ENCODE measurements around the gene TLR5.

TLR5 gene

DNA sequence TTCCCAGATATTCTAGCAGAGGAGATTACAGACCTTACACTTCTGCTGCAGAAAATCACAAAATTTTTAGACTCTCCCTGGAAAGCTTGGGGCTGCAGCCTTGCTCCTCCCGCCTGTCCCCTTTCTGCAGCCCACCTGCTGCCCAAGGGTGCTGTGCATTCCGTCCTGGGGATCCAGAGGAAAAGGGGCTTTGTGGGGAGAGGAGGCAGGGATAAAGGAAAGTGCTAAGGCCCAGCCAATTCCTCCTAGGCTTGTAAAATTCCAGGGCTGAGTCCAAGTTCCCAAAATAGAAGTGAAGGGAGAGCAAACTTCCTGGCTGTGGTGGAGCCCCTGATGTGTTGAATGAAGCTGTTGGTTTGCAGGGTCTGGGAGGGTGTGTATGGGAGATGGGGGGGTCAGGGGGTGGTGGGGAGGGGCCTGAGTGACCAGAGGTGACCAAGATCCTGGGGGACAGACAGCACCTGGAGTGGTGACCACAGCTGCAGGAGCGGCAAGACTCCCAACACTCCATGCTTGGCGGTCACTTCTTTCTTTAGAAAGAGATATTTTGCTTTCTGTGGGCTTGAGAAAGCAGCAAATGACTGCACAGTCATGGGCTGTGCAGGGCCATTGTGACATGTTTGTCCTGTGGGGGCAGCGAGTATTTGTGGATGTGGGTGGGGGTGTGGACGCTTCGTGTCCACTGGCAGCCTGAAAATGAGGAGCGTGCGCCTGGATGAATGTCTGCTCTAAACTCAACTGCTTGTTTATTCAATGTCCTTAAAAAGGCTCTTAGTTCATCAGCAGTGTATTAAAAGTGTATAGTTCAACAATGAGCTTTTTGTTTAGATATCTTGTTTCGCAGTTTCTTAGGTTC lies 68.4 kb downstream of the TLR5 start:
- Histone ChIP-seq H4K91ac (ENCODE audit: low read depth, low read length) (no peak overlapping the region), H4K12ac (ENCODE audit: low read depth, low read length) (no peak overlapping the region), H3K27ac (ENCODE audit: low read depth, low read length) (no peak overlapping the region), H3K14ac (ENCODE audit: low read length) (no peak overlapping the region), H3K36me3 (ENCODE audit: control insufficient read depth in 1 of 2, insufficient read depth in 2 of 2, low read length in 2 of 2) (no peaks in the 10 kb centered on the region), H3K9me3 (ENCODE audit: insufficient read depth, low read depth, low read length) (no peaks in the 10 kb centered on the region), H2BK12ac (ENCODE audit: low read length) (no peak overlapping the region), H3K79me1 (ENCODE audit: low read length) (peaks cover 4% of the 10 kb centered on the region), H4K8ac (ENCODE audit: low read depth, low read length) (no peak overlapping the region), H3K79me2 (ENCODE audit: control insufficient read depth, insufficient read depth, low read length, poor library complexity) (no peaks in the 10 kb centered on the region), H3K4me2 (ENCODE audit: low read length) (no peak overlapping the region), H3K27me3 (ENCODE audit: insufficient read depth, low read length) (no peaks in the 10 kb centered on the region), H3K4me1 (ENCODE audit: control insufficient read depth in 1 of 2, insufficient read depth in 2 of 2, low read length in 2 of 2) (peaks cover 17 to 22% of the 10 kb centered on the region in 2 experiments), H2AK5ac (ENCODE audit: low read length) (no peak overlapping the region), H3K23ac (ENCODE audit: low read length) (no peak overlapping the region), H2BK5ac (ENCODE audit: low read depth, low read length, poor library complexity) (no peak overlapping the region), H3K4me3 (ENCODE audit: low read depth, low read length) (no peak overlapping the region), H2BK120ac (ENCODE audit: insufficient read depth, low read length, poor library complexity) (no peak overlapping the region), H3K18ac (ENCODE audit: low read length) (no peak overlapping the region), H2AFZ (ENCODE audit: insufficient read depth, low read length, poor library complexity) (no peak overlapping the region), H3K9ac (ENCODE audit: low read length) (no peak overlapping the region), H3K4ac (ENCODE audit: low read depth, low read length) (no peak overlapping the region)
- WGBS (ENCODE audit: extremely low coverage, insufficient coverage, insufficient read length), result no CpG with 5 or more reads among the region's 10 CpGs
- DNase-seq, result no peak

DNA sequence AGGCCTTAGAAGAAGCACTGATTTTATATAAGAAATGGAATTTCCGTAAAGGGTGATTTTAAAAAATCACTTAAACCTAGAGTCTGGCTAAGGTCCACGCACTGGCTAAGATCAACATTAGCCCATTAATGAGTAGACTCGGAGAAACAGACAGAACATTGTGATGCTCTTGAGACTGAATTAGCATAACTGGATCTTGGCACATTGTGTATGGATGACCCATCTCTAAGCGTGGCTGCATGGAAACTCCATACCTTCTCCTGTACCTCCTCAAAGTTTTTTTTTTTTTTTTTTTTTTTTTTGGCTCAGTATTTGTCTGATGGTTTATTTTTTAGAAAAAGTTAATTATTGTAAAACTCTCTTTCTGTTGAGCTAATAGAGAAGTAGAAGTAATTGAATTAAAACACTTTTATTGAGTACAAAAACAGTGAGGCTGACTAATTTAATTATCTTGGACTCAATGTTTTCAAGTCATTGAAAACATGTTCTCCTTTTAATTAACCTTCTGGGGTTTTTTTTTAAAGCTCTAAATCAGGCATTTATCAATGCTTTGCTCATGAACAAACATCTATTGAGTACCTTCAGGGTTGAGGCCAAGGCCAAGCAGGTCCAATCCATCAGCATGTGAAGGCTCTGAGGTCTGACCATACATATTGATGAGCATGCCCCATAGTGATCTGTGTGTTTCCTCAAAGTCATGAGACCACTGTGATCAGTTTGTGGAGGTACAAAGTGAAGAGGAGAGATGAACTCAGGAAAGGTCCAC lies 74.0 kb downstream of the TLR5 start:
- H3K36me3 ChIP-seq (ENCODE audit: control insufficient read depth in 1 of 2, insufficient read depth in 2 of 2, low read length in 2 of 2), result peaks cover 0 to 3% of the 10 kb centered on the region in 2 experiments

DNA sequence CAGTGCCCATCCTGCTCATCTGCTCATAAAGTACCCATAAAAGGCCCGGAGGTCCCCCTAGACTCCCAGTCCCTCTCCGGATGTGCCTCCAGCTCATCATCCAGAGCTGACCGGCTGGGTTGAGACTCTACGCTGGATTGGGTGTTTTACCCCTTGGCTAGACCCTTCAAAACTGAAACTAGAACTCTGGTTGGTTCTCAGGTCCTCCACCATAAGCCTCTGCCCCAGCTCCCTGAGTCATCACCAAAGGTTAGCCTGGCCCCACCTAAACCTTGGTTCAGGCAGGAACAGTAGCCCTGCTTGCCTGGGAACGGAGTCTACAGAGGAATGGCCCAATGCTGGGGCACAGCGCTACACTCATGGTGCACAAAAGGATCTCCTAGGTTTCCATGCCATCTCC lies 75.1 kb downstream of the TLR5 start:
- H3K14ac ChIP-seq (ENCODE audit: low read length), result no peak overlapping the region
- no CpG with 5 or more reads among the region's 6 CpGs for WGBS (ENCODE audit: extremely low coverage, insufficient coverage, insufficient read length)
- H3K4me2 ChIP-seq (ENCODE audit: low read length), result no peak overlapping the region

More for the DNA sequence above, 74.0 kb downstream of the TLR5 start:
- Histone ChIP-seq H2AFZ (ENCODE audit: insufficient read depth, low read length, poor library complexity) (no peak overlapping the region), H3K4me3 (ENCODE audit: low read depth, low read length) (no peak overlapping the region), H3K79me2 (ENCODE audit: control insufficient read depth, insufficient read depth, low read length, poor library complexity) (no peaks in the 10 kb centered on the region), H3K9me3 (ENCODE audit: insufficient read depth, low read depth, low read length) (no peaks in the 10 kb centered on the region), H2BK12ac (ENCODE audit: low read length) (no peak overlapping the region), H3K14ac (ENCODE audit: low read length) (no peak overlapping the region), H3K79me1 (ENCODE audit: low read length) (no peaks in the 10 kb centered on the region), H2BK5ac (ENCODE audit: low read depth, low read length, poor library complexity) (no peak overlapping the region), H3K4me2 (ENCODE audit: low read length) (no peak overlapping the region), H4K91ac (ENCODE audit: low read depth, low read length) (no peak overlapping the region), H3K27me3 (ENCODE audit: insufficient read depth, low read length) (no peaks in the 10 kb centered on the region), H3K23ac (ENCODE audit: low read length) (no peak overlapping the region), H3K18ac (ENCODE audit: low read length) (no peak overlapping the region), H3K9ac (ENCODE audit: low read length) (no peak overlapping the region), H3K4ac (ENCODE audit: low read depth, low read length) (no peak overlapping the region), H3K4me1 (ENCODE audit: control insufficient read depth in 1 of 2, insufficient read depth in 2 of 2, low read length in 2 of 2) (no peaks in the 10 kb centered on the region), H4K8ac (ENCODE audit: low read depth, low read length) (no peak overlapping the region), H2BK120ac (ENCODE audit: insufficient read depth, low read length, poor library complexity) (no peak overlapping the region), H4K12ac (ENCODE audit: low read depth, low read length) (no peak overlapping the region), H2AK5ac (ENCODE audit: low read length) (no peak overlapping the region), H3K27ac (ENCODE audit: low read depth, low read length) (no peak overlapping the region)
- no peak for DNase-seq
- no CpG with 5 or more reads among the region's 4 CpGs for WGBS (ENCODE audit: extremely low coverage, insufficient coverage, insufficient read length)

GRCh38 chr1:223066415-223066814 lies 76.6 kb downstream of the TLR5 start:
- Histone ChIP-seq H2AFZ (ENCODE audit: insufficient read depth, low read length, poor library complexity) (no peak overlapping the region), H3K79me2 (ENCODE audit: control insufficient read depth, insufficient read depth, low read length, poor library complexity) (no peaks in the 10 kb centered on the region), H3K4me3 (ENCODE audit: low read depth, low read length) (no peak overlapping the region), H3K27me3 (ENCODE audit: insufficient read depth, low read length) (no peaks in the 10 kb centered on the region), H4K91ac (ENCODE audit: low read depth, low read length) (no peak overlapping the region), H3K4me2 (ENCODE audit: low read length) (no peak overlapping the region), H3K27ac (ENCODE audit: low read depth, low read length) (no peak overlapping the region), H3K4me1 (ENCODE audit: control insufficient read depth in 1 of 2, insufficient read depth in 2 of 2, low read length in 2 of 2) (no peaks in the 10 kb centered on the region), H3K9ac (ENCODE audit: low read length) (no peak overlapping the region), H4K8ac (ENCODE audit: low read depth, low read length) (no peak overlapping the region), H3K79me1 (ENCODE audit: low read length) (no peaks in the 10 kb centered on the region), H4K12ac (ENCODE audit: low read depth, low read length) (no peak overlapping the region), H3K14ac (ENCODE audit: low read length) (no peak overlapping the region), H2AK5ac (ENCODE audit: low read length) (no peak overlapping the region), H2BK12ac (ENCODE audit: low read length) (no peak overlapping the region), H3K18ac (ENCODE audit: low read length) (no peak overlapping the region), H3K23ac (ENCODE audit: low read length) (no peak overlapping the region), H3K9me3 (ENCODE audit: insufficient read depth, low read depth, low read length) (no peaks in the 10 kb centered on the region), H3K36me3 (ENCODE audit: control insufficient read depth in 1 of 2, insufficient read depth in 2 of 2, low read length in 2 of 2) (peaks cover 2 to 3% of the 10 kb centered on the region in 2 experiments), H3K4ac (ENCODE audit: low read depth, low read length) (no peak overlapping the region), H2BK120ac (ENCODE audit: insufficient read depth, low read length, poor library complexity) (no peak overlapping the region), H2BK5ac (ENCODE audit: low read depth, low read length, poor library complexity) (no peak overlapping the region)
- no CpG with 5 or more reads among the region's 5 CpGs for WGBS (ENCODE audit: extremely low coverage, insufficient coverage, insufficient read length)
- DNase-seq, result no peak

More for the DNA sequence above, 75.1 kb downstream of the TLR5 start:
- no peak overlapping the region for H3K9ac ChIP-seq (ENCODE audit: low read length)
- H2AK5ac ChIP-seq (ENCODE audit: low read length), result no peak overlapping the region
- no peak overlapping the region for H3K23ac ChIP-seq (ENCODE audit: low read length)
- H2BK12ac ChIP-seq (ENCODE audit: low read length), result no peak overlapping the region
- H4K12ac ChIP-seq (ENCODE audit: low read depth, low read length), result no peak overlapping the region
- no peak overlapping the region for H3K4me3 ChIP-seq (ENCODE audit: low read depth, low read length)
- no peak overlapping the region for H2AFZ ChIP-seq (ENCODE audit: insufficient read depth, low read length, poor library complexity)
- no peak overlapping the region for H2BK120ac ChIP-seq (ENCODE audit: insufficient read depth, low read length, poor library complexity)
- no peaks in the 10 kb centered on the region for H3K4me1 ChIP-seq (ENCODE audit: control insufficient read depth in 1 of 2, insufficient read depth in 2 of 2, low read length in 2 of 2)
- H4K91ac ChIP-seq (ENCODE audit: low read depth, low read length), result no peak overlapping the region
- H3K4ac ChIP-seq (ENCODE audit: low read depth, low read length), result no peak overlapping the region
- no peak overlapping the region for H3K18ac ChIP-seq (ENCODE audit: low read length)
- H4K8ac ChIP-seq (ENCODE audit: low read depth, low read length), result no peak overlapping the region
- no peaks in the 10 kb centered on the region for H3K79me2 ChIP-seq (ENCODE audit: control insufficient read depth, insufficient read depth, low read length, poor library complexity)
- no peak for DNase-seq
- no peak overlapping the region for H2BK5ac ChIP-seq (ENCODE audit: low read depth, low read length, poor library complexity)
- no peaks in the 10 kb centered on the region for H3K79me1 ChIP-seq (ENCODE audit: low read length)
- no peaks in the 10 kb centered on the region for H3K27me3 ChIP-seq (ENCODE audit: insufficient read depth, low read length)
- no peak overlapping the region for H3K27ac ChIP-seq (ENCODE audit: low read depth, low read length)
- H3K36me3 ChIP-seq (ENCODE audit: control insufficient read depth in 1 of 2, insufficient read depth in 2 of 2, low read length in 2 of 2), result peaks cover 2 to 3% of the 10 kb centered on the region in 2 experiments
- H3K9me3 ChIP-seq (ENCODE audit: insufficient read depth, low read depth, low read length), result no peaks in the 10 kb centered on the region

Measured in trophoblast cell (in vitro differentiated cells and primary cell).